AG09309 (cell line): ENCODE data around the gene PKIG.
"Not testable (repeated sequence)": the region's sequence is repeated elsewhere in the genome, so short reads cannot be mapped to it uniquely, and the experiment has no call there.

ENCODE experiments used
- DNase-seq: peaks from one replicate; pipeline ENCODE4 v3.0.0-alpha.2; 2010; ENCODE audit warnings: low read depth
- H3K4me3 ChIP-seq: 2 replicates; pipeline ENCODE4 v1.5.1; 2011; ENCODE audit warnings: mild to moderate bottlenecking, low read depth, low read length, moderate library complexity; ENCODE audit not compliant: control insufficient read depth
- CTCF ChIP-seq: IDR thresholded peaks from 2 replicates; pipeline ENCODE4 v1.5.1; 2011; ENCODE audit warnings: mild to moderate bottlenecking, low read depth, low read length, inconsistent platforms; ENCODE audit not compliant: insufficient read depth, control insufficient read depth; ENCODE audit errors: missing control alignments

PKIG gene

DNA sequence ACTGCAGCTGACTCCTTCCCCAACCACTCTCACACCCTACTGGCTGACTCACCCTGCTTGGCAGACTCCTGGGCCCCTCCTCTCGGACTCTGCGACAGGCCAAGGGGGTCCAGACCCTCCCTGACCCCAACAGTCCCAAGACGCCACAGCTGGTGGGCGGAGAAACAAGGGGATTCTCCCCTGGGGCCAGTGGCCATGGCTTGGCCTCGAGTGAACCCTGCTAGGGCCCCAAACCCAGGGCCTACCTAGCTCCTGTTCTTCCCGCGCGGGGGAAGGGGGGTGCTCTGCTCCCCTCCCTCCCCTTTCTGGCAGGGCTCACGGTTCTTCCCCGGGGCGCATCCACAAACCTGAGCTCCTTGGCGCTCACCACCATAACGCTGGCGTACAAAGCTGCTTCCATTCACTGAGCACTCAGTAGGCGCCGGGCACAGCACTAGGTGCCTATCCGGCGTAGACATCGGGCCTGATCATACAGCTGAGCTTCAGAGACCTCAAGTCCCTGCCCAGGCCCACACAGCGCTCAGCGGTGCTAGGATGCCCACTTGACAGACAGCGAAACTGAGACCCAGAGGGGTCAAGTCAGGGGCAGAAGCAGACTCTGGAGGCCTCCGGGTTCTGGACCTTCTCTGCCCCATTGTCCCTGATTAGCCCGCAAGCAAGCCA lies 68.5 kb downstream of the PKIG start:
- H3K4me3 ChIP-seq, result peak overlapping the region; percentile 64
- TF ChIP-seq CTCF, result no peak
- no peak for DNase-seq

DNA sequence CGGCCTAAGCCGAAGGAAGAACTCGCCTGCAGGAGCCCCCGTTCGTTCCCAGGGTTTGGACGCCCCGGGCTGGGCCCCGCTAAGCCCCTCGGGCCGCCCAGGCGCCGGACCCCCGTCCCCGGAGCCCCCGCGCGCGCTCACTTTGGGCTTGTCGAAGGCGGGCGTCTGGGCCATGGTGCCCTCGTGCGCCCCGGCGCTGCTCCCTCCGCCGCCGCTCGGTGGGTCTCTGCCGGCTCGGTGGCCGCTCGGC lies 69.0 kb downstream of the PKIG start:
- DNase-seq, result no peak
- no peak for TF ChIP-seq CTCF
- H3K4me3 ChIP-seq, result peak overlapping the region; percentile 64

GRCh38 chr20:44651684-44652423 lies 69.5 kb downstream of the PKIG start, which contains the start of gene ADA:
Gene ADA (minus strand): TSS chr20:44651699. CDS start chr20:44651607, 92 bp downstream.
- peak within 1 kb of the TSS; percentile 64 for H3K4me3 ChIP-seq
- TF ChIP-seq CTCF, result no peak
- DNase-seq, result no peak

DNA sequence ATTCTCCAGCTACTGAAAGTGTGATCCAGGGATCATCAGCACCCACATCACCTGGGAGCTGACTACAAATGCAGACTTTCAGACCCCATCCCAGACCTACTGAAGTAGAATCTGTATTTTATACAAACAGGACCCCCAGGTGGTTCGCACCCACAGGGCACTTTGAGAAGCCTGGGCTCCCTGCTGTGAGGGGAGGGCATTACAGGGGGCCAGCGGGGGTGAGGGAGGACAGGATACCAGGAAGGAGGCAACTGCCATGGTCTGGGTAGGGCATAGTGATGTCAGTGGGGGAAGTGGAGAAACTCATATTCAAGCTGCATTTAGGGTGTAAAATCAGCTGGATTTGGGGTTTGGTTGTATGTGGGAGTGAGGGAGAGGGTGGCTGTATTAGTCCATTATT lies 71.2 kb downstream of the PKIG start:
- DNase-seq, result no peak
- TF ChIP-seq CTCF, result no peak
- H3K4me3 ChIP-seq, result no peak overlapping the region

DNA sequence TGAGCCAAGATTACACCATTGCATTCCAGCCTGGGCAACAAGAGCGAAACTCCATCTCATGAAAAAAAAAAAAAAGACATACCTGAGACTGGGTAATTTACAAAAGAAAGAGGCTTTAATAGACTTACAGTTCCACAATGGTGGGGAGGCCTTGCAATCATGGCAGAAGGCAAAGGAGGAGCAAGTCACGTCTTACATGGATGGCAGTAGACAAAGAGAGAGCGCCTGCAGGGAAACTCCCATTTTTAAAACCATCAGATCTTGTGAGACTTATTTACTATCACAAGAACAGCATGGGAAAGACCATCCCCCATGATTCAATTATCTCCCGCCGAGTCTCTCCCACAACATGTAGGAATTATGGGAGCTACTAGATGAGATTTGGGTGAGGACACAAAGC lies 71.8 kb downstream of the PKIG start:
- not testable (repeated sequence) for DNase-seq, H3K4me3 ChIP-seq

DNA sequence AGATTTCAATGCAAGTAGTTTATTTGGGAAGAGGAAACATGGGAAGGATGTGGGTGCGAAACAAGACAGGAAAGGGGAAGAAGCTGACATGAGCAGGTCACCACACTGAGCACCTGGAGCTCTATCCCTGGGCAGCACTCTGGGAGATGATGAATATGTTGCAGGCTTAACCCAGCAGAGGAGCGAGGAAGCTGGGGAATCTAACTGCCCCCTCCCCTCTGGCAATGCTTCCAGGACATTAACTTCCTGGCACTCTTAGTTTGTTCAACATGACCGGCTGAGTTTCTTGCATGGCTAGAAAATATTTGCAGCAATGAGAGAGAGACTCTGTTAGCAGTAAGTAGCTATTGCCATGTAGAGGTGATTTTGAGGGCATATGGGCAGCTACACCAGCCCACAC lies 74.1 kb downstream of the PKIG start:
- no peak for DNase-seq
- H3K4me3 ChIP-seq, result no peak overlapping the region
- TF ChIP-seq CTCF, result no peak

DNA sequence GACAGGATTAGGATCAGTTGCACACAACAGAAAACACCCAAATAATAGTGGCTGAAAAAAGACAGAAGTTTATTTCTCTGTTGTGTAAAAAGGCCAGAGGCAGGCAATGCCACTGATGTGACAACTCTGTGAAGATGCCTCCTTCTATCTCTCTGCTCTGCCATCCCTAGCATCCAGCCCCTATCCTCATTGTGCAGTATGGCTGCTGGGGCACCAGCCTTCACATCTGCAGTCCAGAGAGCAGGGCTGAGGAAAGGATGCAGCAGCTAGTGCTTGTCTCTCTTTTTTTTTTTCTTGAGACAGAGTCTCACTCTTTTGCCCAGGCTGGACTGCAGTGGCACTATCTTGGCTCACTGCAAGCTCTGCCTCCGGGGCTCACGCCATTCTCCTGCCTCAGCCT lies 75.5 kb downstream of the PKIG start:
- DNase-seq, result no peak
- H3K4me3 ChIP-seq, result no peak overlapping the region
- no peak for TF ChIP-seq CTCF
